ENCODE data around the gene ARAP1. TPM values are rescaled to one million over a fixed set of nuclear protein-coding genes. Genes with fewer than 3 reads are reported as not detected.

ARAP1 gene
- total RNA-seq, 1 experiment from 2014 or later = 73.6 TPM

- ChIA-PET POLR2A (no interaction called here), CTCF (interaction anchor here (1.0 kb wide), 1 partner anchor 8 kb away, joined by 3 read pairs; no protein-coding TSS in a partner anchor)
- no peaks in the 10 kb centered on the region for H3K27me3 ChIP-seq (ENCODE audit: control insufficient read depth, insufficient read depth, low read length)
- DNase-seq (ENCODE audit: low read depth, low spot score) (no peak), ATAC-seq (no peak)
- no peaks in the 10 kb centered on the region for H3K36me3 ChIP-seq (ENCODE audit: control insufficient read depth, insufficient read depth, low read length)
- in situ Hi-C loops (cut with HindIII; ENCODE audit: low pct_unique_long_range_greater_than_20kb, low sequenced_read_pairs) (no loop called here), intact Hi-C loops (cut with micrococcal nuclease; ENCODE audit: unreplicated experiment) (no loop called here)
- H3K4me1 ChIP-seq (ENCODE audit: control insufficient read depth, insufficient read depth, low read length) = no peaks in the 10 kb centered on the region
- no peak overlapping the region for H3K27ac ChIP-seq (ENCODE audit: low read length)
- no peak overlapping the region for H3K4me3 ChIP-seq (ENCODE audit: low read depth in 2 of 2, low read length in 2 of 2)
- no TSS peak for BruUV-seq (replicated peaks)
- TF ChIP-seq CTCF (IDR thresholded peaks at IDR 0.05) = no peak
- no peak for TF ChIP-seq POLR2AphosphoS5 (IDR thresholded peaks at IDR 0.05; ENCODE audit: low read depth, low read length)
- no peak for TF ChIP-seq TCF7L2 (IDR thresholded peaks at IDR 0.05; ENCODE audit: low read depth, low read length)
- TF ChIP-seq REST (IDR thresholded peaks at IDR 0.05; ENCODE audit: insufficient read depth in 1 of 2, low read depth in 2 of 2, low read length in 1 of 2) = no peak
- no peak for TF ChIP-seq SIN3A (IDR thresholded peaks at IDR 0.05; ENCODE audit: borderline replicate concordance, insufficient read depth, low read depth, low read length)
- H3K9me3 ChIP-seq (ENCODE audit: control insufficient read depth, insufficient read depth, low read depth, low read length) = no peaks in the 10 kb centered on the region
Measured at GRCh38 chr11:72693271-72693968, 58.8 kb downstream of the ARAP1 start.

GRCh38 chr11:72692498-72693237, 59.5 kb downstream of the ARAP1 start:
- H3K36me3 ChIP-seq (ENCODE audit: control insufficient read depth, insufficient read depth, low read length) = no peaks in the 10 kb centered on the region
- no peak for TF ChIP-seq SIN3A (IDR thresholded peaks at IDR 0.05; ENCODE audit: borderline replicate concordance, insufficient read depth, low read depth, low read length)
- TF ChIP-seq TCF7L2 (IDR thresholded peaks at IDR 0.05; ENCODE audit: low read depth, low read length) = no peak
- no peak for TF ChIP-seq POLR2AphosphoS5 (IDR thresholded peaks at IDR 0.05; ENCODE audit: low read depth, low read length)
- no peak for TF ChIP-seq CTCF (IDR thresholded peaks at IDR 0.05)
- no peak for TF ChIP-seq REST (IDR thresholded peaks at IDR 0.05; ENCODE audit: insufficient read depth in 1 of 2, low read depth in 2 of 2, low read length in 1 of 2)
- H3K9me3 ChIP-seq (ENCODE audit: control insufficient read depth, insufficient read depth, low read depth, low read length) = no peaks in the 10 kb centered on the region
- BruUV-seq (replicated peaks) = no TSS peak
- POLR2A ChIA-PET = no interaction called here
- H3K4me3 ChIP-seq (ENCODE audit: low read depth in 2 of 2, low read length in 2 of 2) = no peak overlapping the region
- no peak overlapping the region for H3K27ac ChIP-seq (ENCODE audit: low read length)
- H3K27me3 ChIP-seq (ENCODE audit: control insufficient read depth, insufficient read depth, low read length) = no peaks in the 10 kb centered on the region
- H3K4me1 ChIP-seq (ENCODE audit: control insufficient read depth, insufficient read depth, low read length) = no peaks in the 10 kb centered on the region
- intact Hi-C loops (cut with micrococcal nuclease; ENCODE audit: unreplicated experiment) (no loop called here), in situ Hi-C loops (cut with HindIII; ENCODE audit: low pct_unique_long_range_greater_than_20kb, low sequenced_read_pairs) (no loop called here)
- DNase-seq (ENCODE audit: low read depth, low spot score) = no peak
- no peak for ATAC-seq
- CTCF ChIA-PET = interaction anchor here (0.8 to 1.0 kb wide), 2 partner anchors 8 to 9 kb away, joined by 3 to 5 read pairs; no protein-coding TSS in a partner anchor

Measured in Panc1 (cell line).